Small intestine (tissue), 16 donors: Measurements from ENCODE around the gene TFAP2B. TPM values are rescaled to one million over a fixed set of nuclear protein-coding genes. Genes with fewer than 3 reads are reported as not detected.
A peak's percentile ranks its signal among the peaks of the same experiment; 100 is the strongest.

Experiments used
- DNase-seq, 2 donors: peaks; one replicate each; pipeline versions ENCODE4 v3.0.0 to v3.0.0-alpha.2; 2013
- FAIRE-seq: peaks from 2 replicates; lab custom pipeline; 2012; peaks lifted over from hg19 to GRCh38; lab: Jason Lieb, UNC
- H3K27ac ChIP-seq, 3 donors: one replicate each; pipeline ENCODE4 v1.5.1; 2013; ENCODE audit warnings: low read length in 2 of 3, mild to moderate bottlenecking in 2 of 3, control low read depth in 1 of 3, inconsistent platforms in 1 of 3, low read depth in 1 of 3, moderate library complexity in 1 of 3
- H3K27me3 ChIP-seq, 3 donors: one replicate each; pipeline ENCODE4 v1.6.1; 2013; ENCODE audit warnings: low read length in 3 of 3, inconsistent platforms in 1 of 3; ENCODE audit not compliant: control insufficient read depth in 3 of 3, insufficient read depth in 3 of 3
- H3K36me3 ChIP-seq, 3 donors: one replicate each; pipeline ENCODE4 v1.6.1; 2013; ENCODE audit warnings: low read length in 3 of 3, inconsistent platforms in 1 of 3, low read depth in 1 of 3, mild to moderate bottlenecking in 1 of 3, moderate library complexity in 1 of 3; ENCODE audit not compliant: control insufficient read depth in 3 of 3, insufficient read depth in 2 of 3
- H3K4me1 ChIP-seq, 3 donors: one replicate each; pipeline ENCODE4 v1.6.1; 2013; ENCODE audit warnings: low read length in 2 of 3, inconsistent platforms in 1 of 3, low read depth in 1 of 3, mild to moderate bottlenecking in 1 of 3, moderate library complexity in 1 of 3; ENCODE audit not compliant: control insufficient read depth in 3 of 3, insufficient read depth in 2 of 3
- H3K4me3 ChIP-seq, 3 donors: one replicate each; pipeline ENCODE4 v1.5.1; 2013; ENCODE audit warnings: low read length in 3 of 3, control low read depth in 1 of 3, inconsistent platforms in 1 of 3, low read depth in 1 of 3, mild to moderate bottlenecking in 1 of 3, moderate library complexity in 1 of 3
- H3K9me3 ChIP-seq, 2 donors: one replicate each; pipeline ENCODE4 v1.6.1; 2013; ENCODE audit warnings: low read depth in 1 of 2, low read length in 1 of 2; ENCODE audit not compliant: control insufficient read depth in 2 of 2, insufficient read depth in 1 of 2
- WGBS, 3 donors: extraction: QIAGEN DNeasy Blood & Tissue Kit; methylation state at CpG; one replicate each; pipeline ENCODE4 v1.1.7; 2013; 5-methylcytosine and 5-hydroxymethylcytosine counted together
- long read RNA-seq, 10 donors: transcript quantifications; one replicate each; lab custom pipeline, GENCODE V29; 2026
- polyA plus RNA-seq, 4 donors: library from polyadenylated mRNA; stranded (reverse) in 3 of 4; unstranded in 1 of 4; fragments of 200-250 nt in 3 of 4; fragments of 120-200 nt in 1 of 4; gene quantifications; one replicate each; pipeline versions ENCODE4 v1.2.1 to v1.2.3, GENCODE V29; 2013
- donor health status: healthy with polysubstance abuse.
- donor health status: control.
- donor health status: control.
- donor health status: Bipolar disorder and iron deficiency.
- donor health status: healthy.

The TFAP2B gene
- not detected for polyA plus RNA-seq
- long read RNA-seq, donor 1, result 0 reads
- long read RNA-seq, donor 2, result 0 reads
- long read RNA-seq, donor 3, result 0 reads
- long read RNA-seq, donor 4, result 0 reads
- long read RNA-seq, donor 5, result 0 reads
- long read RNA-seq, donor 6, result 0 reads
- long read RNA-seq, donor 7, result 0 reads
- long read RNA-seq, donor 8, result 0 reads
- long read RNA-seq, donor 9, result 0 reads
- long read RNA-seq, donor 10, result 0 reads

GRCh38 chr6:50818673-50819072, at the start of gene TFAP2B:
Gene TFAP2B (plus strand): TSS chr6:50818871. CDS start chr6:50818892, 21 bp downstream.
- H3K4me1 ChIP-seq, result no peaks in the 10 kb centered on the region
- 8 to 12% (median 10%) methylated on average over 7 of the region's 7 CpGs for WGBS, 3 donors
- no peaks in the 10 kb centered on the region for H3K36me3 ChIP-seq
- DNase-seq, result no peak
- no peak within 1 kb of the TSS for H3K27ac ChIP-seq
- FAIRE-seq, result no peak
- no peaks in the 10 kb centered on the region for H3K9me3 ChIP-seq
- H3K27me3 ChIP-seq, result peaks cover 6 to 68% (median 39%) of the 10 kb centered on the region in 3 donors
- no peak within 1 kb of the TSS for H3K4me3 ChIP-seq

- no peak overlapping the region for H3K27ac ChIP-seq
- H3K4me3 ChIP-seq, result no peak overlapping the region
- H3K36me3 ChIP-seq, result no peaks in the 10 kb centered on the region
- no peaks in the 10 kb centered on the region for H3K4me1 ChIP-seq
- no peak for FAIRE-seq
- no peaks in the 10 kb centered on the region for H3K27me3 ChIP-seq
- H3K9me3 ChIP-seq, result no peaks in the 10 kb centered on the region
- no peak for DNase-seq
Observed at GRCh38 chr6:50778696-50779095, 40.0 kb upstream of the TFAP2B start.

GRCh38 chr6:50780382-50780781, 38.3 kb upstream of the TFAP2B start:
- WGBS, 3 donors, result 91 to 95% (median 94%) methylated on average over 5 of the region's 5 CpGs
- no peak overlapping the region for H3K4me3 ChIP-seq

GRCh38 chr6:50785921-50786320, 32.8 kb upstream of the TFAP2B start:
- FAIRE-seq (no peak), DNase-seq (no peak)
- Histone ChIP-seq H3K4me1 (no peaks in the 10 kb centered on the region), H3K27me3 (no peaks in the 10 kb centered on the region), H3K36me3 (no peaks in the 10 kb centered on the region), H3K4me3 (no peak overlapping the region), H3K27ac (no peak overlapping the region), H3K9me3 (no peaks in the 10 kb centered on the region)
- whole genome bisulfite sequencing, 3 donors, result 14 to 35% (median 23%) methylated on average over 1 of the region's 1 CpG

More at GRCh38 chr6:50780382-50780781, 38.3 kb upstream of the TFAP2B start:
- Histone ChIP-seq H3K27ac (no peak overlapping the region), H3K36me3 (no peaks in the 10 kb centered on the region), H3K4me1 (no peaks in the 10 kb centered on the region), H3K27me3 (no peaks in the 10 kb centered on the region), H3K9me3 (no peaks in the 10 kb centered on the region)
- no peak for DNase-seq
- FAIRE-seq, result no peak

- DNase-seq (peak; percentile 38 to 46), FAIRE-seq (peak; percentile 59)
- 0 to 1% (median 1%) methylated on average over 3 of the region's 3 CpGs for WGBS, 3 donors
Observed at GRCh38 chr6:50791900-50792508, 26.7 kb upstream of the TFAP2B start.

GRCh38 chr6:50792771-50793170, 25.9 kb upstream of the TFAP2B start:
- DNase-seq (no peak), FAIRE-seq (no peak)
- H3K27ac ChIP-seq, result no peak overlapping the region
- H3K27me3 ChIP-seq, result no peaks in the 10 kb centered on the region
- H3K9me3 ChIP-seq, result no peaks in the 10 kb centered on the region
- no peak overlapping the region for H3K4me3 ChIP-seq
- no peaks in the 10 kb centered on the region for H3K4me1 ChIP-seq
- H3K36me3 ChIP-seq, result no peaks in the 10 kb centered on the region
- WGBS, 3 donors, result 46 to 57% (median 57%) methylated on average over 1 of the region's 1 CpG

More at GRCh38 chr6:50791900-50792508, 26.7 kb upstream of the TFAP2B start:
- Histone ChIP-seq H3K27ac (no peak overlapping the region), H3K9me3 (no peaks in the 10 kb centered on the region), H3K36me3 (no peaks in the 10 kb centered on the region), H3K27me3 (no peaks in the 10 kb centered on the region), H3K4me3 (no peak overlapping the region), H3K4me1 (no peaks in the 10 kb centered on the region)

GRCh38 chr6:50795574-50795973, 23.1 kb upstream of the TFAP2B start:
- WGBS, 3 donors, result 38 to 53% (median 44%) methylated on average over 5 of the region's 5 CpGs
- Histone ChIP-seq H3K4me3 (no peak overlapping the region), H3K4me1 (no peaks in the 10 kb centered on the region), H3K27ac (no peak overlapping the region), H3K9me3 (no peaks in the 10 kb centered on the region), H3K27me3 (no peaks in the 10 kb centered on the region), H3K36me3 (no peaks in the 10 kb centered on the region)
- DNase-seq (no peak), FAIRE-seq (no peak)

GRCh38 chr6:50804283-50804682, 14.4 kb upstream of the TFAP2B start:
- FAIRE-seq, result no peak
- no peak for DNase-seq

GRCh38 chr6:50807035-50807434, 11.6 kb upstream of the TFAP2B start:
- H3K9me3 ChIP-seq, result no peaks in the 10 kb centered on the region
- H3K36me3 ChIP-seq, result no peaks in the 10 kb centered on the region
- H3K27me3 ChIP-seq, result peaks cover 0 to 2% (median 0%) of the 10 kb centered on the region in 3 donors
- H3K27ac ChIP-seq, result no peak overlapping the region
- no peak overlapping the region for H3K4me3 ChIP-seq
- no peak for DNase-seq
- no peak for FAIRE-seq
- no peaks in the 10 kb centered on the region for H3K4me1 ChIP-seq

More at GRCh38 chr6:50804283-50804682, 14.4 kb upstream of the TFAP2B start:
- Histone ChIP-seq H3K9me3 (no peaks in the 10 kb centered on the region), H3K36me3 (no peaks in the 10 kb centered on the region), H3K27me3 (peaks cover 0 to 2% (median 0%) of the 10 kb centered on the region in 3 donors), H3K4me1 (no peaks in the 10 kb centered on the region), H3K4me3 (no peak overlapping the region), H3K27ac (no peak overlapping the region)
